K562 treated with DMSO at 1 percent for 4 hours (cell line): ENCODE measurements around the gene PLIN3. TPM values are rescaled to one million over a fixed set of nuclear protein-coding genes. Genes with fewer than 3 reads are reported as not detected.

ENCODE experiments used
- total RNA-seq: library from RNA; unstranded; fragments of 300-600 nt; gene quantifications from 2 replicates; pipeline ENCODE4 v1.2.3, GENCODE V29; 2022; ENCODE audit not compliant: insufficient read depth

The PLIN3 gene, protein sequence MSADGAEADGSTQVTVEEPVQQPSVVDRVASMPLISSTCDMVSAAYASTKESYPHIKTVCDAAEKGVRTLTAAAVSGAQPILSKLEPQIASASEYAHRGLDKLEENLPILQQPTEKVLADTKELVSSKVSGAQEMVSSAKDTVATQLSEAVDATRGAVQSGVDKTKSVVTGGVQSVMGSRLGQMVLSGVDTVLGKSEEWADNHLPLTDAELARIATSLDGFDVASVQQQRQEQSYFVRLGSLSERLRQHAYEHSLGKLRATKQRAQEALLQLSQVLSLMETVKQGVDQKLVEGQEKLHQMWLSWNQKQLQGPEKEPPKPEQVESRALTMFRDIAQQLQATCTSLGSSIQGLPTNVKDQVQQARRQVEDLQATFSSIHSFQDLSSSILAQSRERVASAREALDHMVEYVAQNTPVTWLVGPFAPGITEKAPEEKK
- 104 and 113 TPM in 2 replicates for total RNA-seq

DNA sequence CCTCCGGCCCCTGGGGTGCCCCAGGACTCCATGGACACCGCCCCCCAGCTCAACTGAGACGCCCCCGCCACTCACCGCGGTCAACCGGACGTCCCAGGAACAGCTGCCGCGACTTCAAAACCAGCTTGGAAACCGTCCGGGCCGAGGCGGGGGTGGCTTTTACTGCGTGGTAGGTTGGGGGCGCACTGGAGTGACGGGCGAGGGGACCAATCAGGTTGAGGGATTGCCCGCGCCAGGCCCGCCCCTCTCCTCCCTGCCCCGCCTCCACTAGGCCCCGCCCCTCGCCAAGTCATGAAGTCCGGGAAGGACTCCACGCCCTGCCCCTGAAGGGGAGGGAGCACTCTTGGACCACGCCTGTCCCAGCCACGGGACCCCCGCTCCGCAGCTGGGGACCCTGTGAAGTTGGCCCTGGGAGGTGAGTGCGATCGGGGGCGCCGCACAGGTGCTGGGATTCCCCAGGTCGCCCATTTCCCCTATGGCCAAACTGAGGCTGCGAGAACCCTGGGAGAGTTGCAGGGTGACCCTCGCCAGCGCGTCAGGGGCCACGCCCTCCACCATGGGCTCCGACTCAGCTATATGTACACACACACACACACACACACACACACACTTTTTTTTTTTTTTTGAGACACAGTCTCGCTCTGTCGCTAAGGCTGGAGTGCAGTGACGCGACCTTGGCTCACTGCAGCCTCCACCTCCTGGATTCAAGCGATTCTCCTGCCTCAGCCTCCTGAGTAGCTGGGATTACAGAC, at the start of gene PLIN3:
Gene PLIN3, minus strand, starts transcription at position 134 of the 752 bp plus-strand sequence. CDS start 6,273 bp downstream, outside the sequence.

DNA sequence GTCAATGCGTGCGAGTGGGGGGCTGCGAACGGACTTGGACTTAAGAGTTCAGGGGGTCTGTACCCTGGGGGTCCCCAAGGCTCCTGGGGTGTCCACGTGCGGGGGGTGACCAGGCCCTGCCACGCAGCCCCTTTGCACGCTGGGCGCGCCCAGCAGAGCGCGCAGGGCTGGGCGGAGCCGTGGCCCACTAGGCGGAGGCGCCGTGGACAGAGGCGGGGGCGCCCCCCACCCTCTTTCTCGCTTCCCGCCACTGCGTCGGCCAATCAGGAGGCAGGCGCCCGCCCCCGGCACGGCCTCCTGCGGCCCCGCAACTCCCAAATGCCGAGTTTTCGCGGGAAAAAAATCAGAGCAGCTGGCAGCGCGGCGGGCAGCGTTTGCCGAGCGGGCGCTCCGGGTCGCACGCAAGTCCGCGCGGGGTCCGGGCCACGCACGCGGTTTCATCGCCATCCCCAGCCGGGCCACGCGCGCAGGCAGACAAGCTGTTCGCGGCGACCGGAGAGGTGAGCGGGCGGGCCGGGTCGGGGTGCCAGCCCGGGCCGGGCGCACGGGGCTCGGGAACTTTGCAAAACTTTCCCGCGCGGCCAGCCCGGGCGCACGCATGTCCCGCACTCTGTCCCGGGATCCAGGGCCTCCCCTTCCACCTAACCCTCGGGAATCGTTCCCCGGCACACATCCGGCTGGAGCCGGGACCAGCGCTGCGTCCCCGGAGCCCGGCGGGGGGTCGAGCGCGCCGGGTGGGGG, 41.9 kb upstream of the PLIN3 start, which contains the start of gene UHRF1:
Gene UHRF1, plus strand, starts transcription at position 346 of the 741 bp plus-strand sequence. CDS start 1,385 bp downstream, outside the sequence.

DNA sequence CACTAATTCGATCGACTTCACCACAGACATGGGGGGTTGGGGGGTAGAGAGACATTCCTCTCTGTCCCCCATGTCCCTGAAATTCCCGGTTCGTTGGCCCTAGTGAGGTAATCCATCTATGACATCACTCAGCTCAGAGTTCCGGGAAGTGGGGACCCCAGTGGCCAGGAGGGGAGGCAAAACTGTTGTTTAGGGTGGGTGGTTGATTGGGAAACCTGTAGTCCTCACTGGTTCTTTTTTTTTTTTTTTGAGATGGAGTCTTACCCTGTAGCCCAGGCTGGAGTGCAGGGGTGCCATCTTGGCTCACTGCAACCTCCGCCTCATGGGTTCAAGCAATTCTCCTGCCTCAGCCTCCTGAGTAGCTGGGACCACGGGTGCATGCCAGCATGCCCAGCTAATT, 35.3 kb upstream of the PLIN3 start, which contains the start of gene ARRDC5:
Gene ARRDC5, minus strand, starts transcription at position 101 of the 400 bp plus-strand sequence. Its CDS starts 71 bp downstream, at position 30.

DNA sequence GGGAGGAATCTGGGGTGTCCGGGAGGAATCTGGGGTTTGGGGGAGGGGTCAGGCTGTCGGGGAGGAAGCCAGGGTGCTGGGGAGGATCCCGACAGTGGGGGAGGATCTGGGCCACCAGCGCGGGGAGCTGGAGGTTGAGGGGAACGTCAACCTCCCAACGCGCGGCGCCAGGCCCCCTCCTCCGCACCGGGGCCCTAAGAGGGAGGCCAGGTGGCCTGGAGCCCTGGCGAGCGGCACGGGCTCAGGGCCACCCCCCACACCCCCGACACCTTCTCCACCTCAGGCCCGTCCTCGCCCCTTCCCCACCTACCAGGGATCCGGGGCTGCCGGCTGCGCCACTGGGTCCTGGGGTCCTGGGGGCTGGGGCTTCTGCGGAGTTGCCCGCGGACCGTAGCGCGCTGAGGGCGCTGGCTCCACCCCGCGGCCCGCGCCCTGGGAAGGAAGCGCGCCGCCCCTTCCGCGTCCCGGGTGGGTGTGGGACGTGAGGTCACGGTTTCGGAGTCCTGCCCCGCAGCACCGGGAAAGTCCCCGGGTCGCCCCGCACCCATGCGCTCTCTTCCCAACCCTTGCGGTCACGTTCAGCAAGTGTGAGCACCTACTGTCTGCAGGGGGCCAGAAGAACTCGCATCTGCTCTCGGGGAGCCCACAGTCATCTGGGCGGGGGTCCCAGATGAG, 36.0 kb downstream of the PLIN3 start, which contains the start of gene TICAM1:
Gene TICAM1, minus strand, starts transcription at position 409 of the 675 bp plus-strand sequence. CDS start 13,335 bp downstream, outside the sequence.

DNA sequence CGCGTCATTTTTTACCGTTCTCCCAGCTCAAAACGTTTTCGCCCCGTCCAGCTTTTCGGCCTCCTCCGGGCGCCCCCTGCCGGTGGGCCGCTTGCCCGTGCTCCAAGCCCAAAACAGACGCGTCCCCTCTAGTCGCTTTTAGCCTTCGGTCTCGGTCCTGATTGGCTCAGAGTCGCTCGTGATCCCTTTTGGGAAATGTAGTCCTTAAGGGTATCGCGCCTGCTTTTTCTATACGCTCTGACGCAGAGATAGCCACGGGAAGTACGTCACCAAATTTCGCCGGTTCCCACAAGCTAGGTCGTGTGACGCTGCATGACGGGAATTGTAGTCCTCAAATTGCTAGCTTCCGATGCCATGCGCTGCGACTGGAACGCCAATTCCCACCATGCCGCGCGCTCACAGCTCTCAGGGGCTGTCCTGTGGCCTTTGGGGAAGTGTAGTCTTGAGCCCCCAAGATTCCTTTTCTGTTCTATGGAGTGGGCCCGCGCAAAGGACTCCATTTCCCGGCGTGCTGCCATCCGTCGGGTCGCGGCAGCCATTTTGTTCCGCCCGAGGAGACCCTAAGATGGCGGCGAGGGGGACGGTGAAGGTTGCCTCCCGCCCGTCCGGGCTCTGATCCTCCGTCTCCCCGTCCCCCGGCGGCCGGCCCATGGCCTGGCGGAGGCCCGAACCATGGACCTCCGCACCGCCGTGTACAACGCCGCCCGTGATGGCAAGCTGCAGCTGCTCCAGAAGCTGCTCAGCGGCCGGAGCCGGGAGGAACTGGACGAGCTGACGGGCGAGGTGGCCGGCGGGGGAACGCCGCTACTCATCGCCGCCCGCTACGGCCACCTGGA, 76.1 kb downstream of the PLIN3 start, which contains the start of gene FEM1A:
Gene FEM1A, plus strand, starts transcription at position 552 of the 836 bp plus-strand sequence. Its CDS starts 121 bp downstream, at position 673.

Other genes with a start within 250 kb of the PLIN3 start
- 8.1 and 10.6 TPM in 2 replicates for gene TNFAIP8L1, start 228.2 kb downstream of the PLIN3 start, total RNA-seq
- 316 and 369 TPM in 2 replicates for gene MYDGF, start 197.3 kb downstream of the PLIN3 start, total RNA-seq
- gene DPP9, start 143.8 kb downstream of the PLIN3 start, total RNA-seq = 38.4 and 48.9 TPM in 2 replicates
- 3.7 and 4.4 TPM in 2 replicates for gene FEM1A, start 75.9 kb downstream of the PLIN3 start, total RNA-seq
- 7.3 and 7.5 TPM in 2 replicates for gene TICAM1, start 36.0 kb downstream of the PLIN3 start, total RNA-seq
- gene ARRDC5, start 35.2 kb upstream of the PLIN3 start, total RNA-seq = not detected in 2 replicates
- 19.4 and 19.9 TPM in 2 replicates for gene UHRF1, start 41.8 kb upstream of the PLIN3 start, total RNA-seq
- gene KDM4B, start 101.4 kb upstream of the PLIN3 start, total RNA-seq = 33.4 and 34.7 TPM in 2 replicates